ENCODE results near the gene CADPS. TPM values are rescaled to one million over a fixed set of nuclear protein-coding genes. Genes with fewer than 3 reads are reported as not detected.

Gene CADPS
- total and polyA plus RNA-seq, 9 of the 15 experiments (the other 6 are each of a cell fraction or from before 2014, with no cell fraction given) = not detected

- TF ChIP-seq, protein P1, sequence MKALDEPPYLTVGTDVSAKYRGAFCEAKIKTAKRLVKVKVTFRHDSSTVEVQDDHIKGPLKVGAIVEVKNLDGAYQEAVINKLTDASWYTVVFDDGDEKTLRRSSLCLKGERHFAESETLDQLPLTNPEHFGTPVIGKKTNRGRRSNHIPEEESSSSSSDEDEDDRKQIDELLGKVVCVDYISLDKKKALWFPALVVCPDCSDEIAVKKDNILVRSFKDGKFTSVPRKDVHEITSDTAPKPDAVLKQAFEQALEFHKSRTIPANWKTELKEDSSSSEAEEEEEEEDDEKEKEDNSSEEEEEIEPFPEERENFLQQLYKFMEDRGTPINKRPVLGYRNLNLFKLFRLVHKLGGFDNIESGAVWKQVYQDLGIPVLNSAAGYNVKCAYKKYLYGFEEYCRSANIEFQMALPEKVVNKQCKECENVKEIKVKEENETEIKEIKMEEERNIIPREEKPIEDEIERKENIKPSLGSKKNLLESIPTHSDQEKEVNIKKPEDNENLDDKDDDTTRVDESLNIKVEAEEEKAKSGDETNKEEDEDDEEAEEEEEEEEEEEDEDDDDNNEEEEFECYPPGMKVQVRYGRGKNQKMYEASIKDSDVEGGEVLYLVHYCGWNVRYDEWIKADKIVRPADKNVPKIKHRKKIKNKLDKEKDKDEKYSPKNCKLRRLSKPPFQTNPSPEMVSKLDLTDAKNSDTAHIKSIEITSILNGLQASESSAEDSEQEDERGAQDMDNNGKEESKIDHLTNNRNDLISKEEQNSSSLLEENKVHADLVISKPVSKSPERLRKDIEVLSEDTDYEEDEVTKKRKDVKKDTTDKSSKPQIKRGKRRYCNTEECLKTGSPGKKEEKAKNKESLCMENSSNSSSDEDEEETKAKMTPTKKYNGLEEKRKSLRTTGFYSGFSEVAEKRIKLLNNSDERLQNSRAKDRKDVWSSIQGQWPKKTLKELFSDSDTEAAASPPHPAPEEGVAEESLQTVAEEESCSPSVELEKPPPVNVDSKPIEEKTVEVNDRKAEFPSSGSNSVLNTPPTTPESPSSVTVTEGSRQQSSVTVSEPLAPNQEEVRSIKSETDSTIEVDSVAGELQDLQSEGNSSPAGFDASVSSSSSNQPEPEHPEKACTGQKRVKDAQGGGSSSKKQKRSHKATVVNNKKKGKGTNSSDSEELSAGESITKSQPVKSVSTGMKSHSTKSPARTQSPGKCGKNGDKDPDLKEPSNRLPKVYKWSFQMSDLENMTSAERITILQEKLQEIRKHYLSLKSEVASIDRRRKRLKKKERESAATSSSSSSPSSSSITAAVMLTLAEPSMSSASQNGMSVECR (CRISPR knock-in tag; IDR thresholded peaks at IDR 0.05) = no peak
- TF ChIP-seq PKNOX1 (IDR thresholded peaks at IDR 0.05) (no peak), ZNF551 (CRISPR knock-in tag; IDR thresholded peaks at IDR 0.05) (no peak), EGR1 (conservative IDR thresholded peaks at IDR 0.05) (no peak), ADNP (tag; IDR thresholded peaks at IDR 0.05) (no peak)
- TF ChIP-seq, protein P2, sequence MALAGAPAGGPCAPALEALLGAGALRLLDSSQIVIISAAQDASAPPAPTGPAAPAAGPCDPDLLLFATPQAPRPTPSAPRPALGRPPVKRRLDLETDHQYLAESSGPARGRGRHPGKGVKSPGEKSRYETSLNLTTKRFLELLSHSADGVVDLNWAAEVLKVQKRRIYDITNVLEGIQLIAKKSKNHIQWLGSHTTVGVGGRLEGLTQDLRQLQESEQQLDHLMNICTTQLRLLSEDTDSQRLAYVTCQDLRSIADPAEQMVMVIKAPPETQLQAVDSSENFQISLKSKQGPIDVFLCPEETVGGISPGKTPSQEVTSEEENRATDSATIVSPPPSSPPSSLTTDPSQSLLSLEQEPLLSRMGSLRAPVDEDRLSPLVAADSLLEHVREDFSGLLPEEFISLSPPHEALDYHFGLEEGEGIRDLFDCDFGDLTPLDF (CRISPR knock-in tag; IDR thresholded peaks at IDR 0.05) = no peak
Observed at GRCh38 chr3:62367763-62368195, 507.4 kb downstream of the CADPS start (continued).

Measured in K562 (cell line).